OCI-LY3 (cell line): ENCODE measurements around the gene TTC39A.

Experiments
- H2AFZ ChIP-seq: fragments of 200-600, 300-600 bp; shearing (Covaris generic); 2 replicates; pipeline ENCODE4 v1.6.0; 2014; ENCODE audit warnings: antibody characterized with exemption, low read depth, low read length
- H3K27ac ChIP-seq: fragments of 200-600, 300-600 bp; sonication (generic); 2 replicates; pipeline ENCODE4 v1.5.1; 2014; ENCODE audit warnings: mild to moderate bottlenecking, low read length, moderate library complexity, mixed read lengths
- H3K27me3 ChIP-seq: fragments of 200-600, 300-600 bp; sonication (generic); 2 replicates; pipeline ENCODE4 v1.6.1; 2014; ENCODE audit warnings: low read depth, low read length, mixed read lengths
- H3K36me3 ChIP-seq: fragments of 200-600, 300-600 bp; sonication (generic); replicated peaks from 2 replicates; pipeline ENCODE3; 2014; ENCODE audit warnings: low read depth, low read length, mixed read lengths
- H3K4me1 ChIP-seq: fragments of 300-600, 200-600 bp; sonication (generic); 2 replicates; pipeline ENCODE4 v1.6.1; 2014; ENCODE audit warnings: low read length, mixed read lengths
- H3K4me2 ChIP-seq: fragments of 200-600, 300-600 bp; sonication (generic); 2 replicates; pipeline ENCODE4 v1.6.1; 2014; ENCODE audit warnings: low read length, mixed read lengths
- H3K4me3 ChIP-seq: fragments of 300-600, 200-600 bp; sonication (generic); 2 replicates; pipeline ENCODE4 v1.5.1; 2014; ENCODE audit warnings: antibody characterized with exemption, mild to moderate bottlenecking, low read length, moderate library complexity
- H3K79me2 ChIP-seq: fragments of 300-600, 200-600 bp; shearing (Covaris generic); 2 replicates; pipeline ENCODE4 v1.6.1; 2014; ENCODE audit warnings: mild to moderate bottlenecking, low read length, mixed read lengths
- H3K9ac ChIP-seq: fragments of 300-600, 200-600 bp; shearing (Covaris generic); 2 replicates; pipeline ENCODE4 v1.6.0; 2014; ENCODE audit warnings: mild to moderate bottlenecking, low read length, moderate library complexity
- H3K9me3 ChIP-seq: fragments of 200-600, 300-600 bp; shearing (Covaris generic); 2 replicates; pipeline ENCODE4 v1.6.1; 2014; ENCODE audit warnings: low read length, mixed read lengths; ENCODE audit not compliant: insufficient read depth
- H4K20me1 ChIP-seq: fragments of 200-600, 300-600 bp; sonication (generic); 2 replicates; pipeline ENCODE4 v1.6.1; 2016; ENCODE audit warnings: low read length, mixed read lengths; ENCODE audit not compliant: insufficient read depth
- CTCF ChIP-seq: fragments of 200-600, 300-600 bp; sonication (generic); IDR thresholded peaks from 2 replicates; pipeline ENCODE4 v1.5.1; 2014; ENCODE audit warnings: antibody characterized with exemption, low read length, low read depth
- EZH2phosphoT487 ChIP-seq: fragments of 200-600 bp; shearing (Covaris generic); IDR thresholded peaks from 2 replicates; pipeline ENCODE4 v1.6.1; 2018; ENCODE audit warnings: antibody characterized with exemption, mixed run types, low read depth

TTC39A gene

DNA sequence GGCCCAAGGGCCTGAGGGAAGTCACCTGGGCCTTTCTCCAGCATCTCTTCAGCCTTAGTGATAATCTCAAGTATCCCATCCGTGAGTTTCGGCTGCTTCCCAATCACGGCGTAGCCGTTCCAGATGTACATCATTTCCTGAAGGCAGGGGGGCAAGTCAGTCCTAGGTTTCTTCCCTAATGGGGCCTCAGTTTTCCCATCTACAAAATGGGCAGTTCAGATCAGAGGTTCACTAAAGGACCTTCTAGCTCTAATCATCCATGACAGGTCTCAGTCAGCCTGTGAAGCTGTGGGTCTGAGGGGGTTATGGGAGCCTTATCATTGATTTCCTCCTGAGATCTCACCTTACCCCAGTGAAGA lies 39.9 kb downstream of the TTC39A start:
- Histone ChIP-seq H3K27ac (no peak overlapping the region), H3K9ac (no peak overlapping the region), H3K27me3 (no peaks in the 10 kb centered on the region), H3K4me1 (peaks cover under 1% of the 10 kb centered on the region), H3K4me3 (no peak overlapping the region), H2AFZ (no peak overlapping the region), H3K79me2 (no peaks in the 10 kb centered on the region), H3K4me2 (no peak overlapping the region), H3K36me3 (no peaks in the 10 kb centered on the region), H3K9me3 (no peaks in the 10 kb centered on the region), H4K20me1 (no peaks in the 10 kb centered on the region)
- TF ChIP-seq CTCF (no peak), EZH2phosphoT487 (no peak)

- TF ChIP-seq EZH2phosphoT487 (no peak), CTCF (no peak)
- H3K79me2 ChIP-seq = no peaks in the 10 kb centered on the region
- H4K20me1 ChIP-seq = no peaks in the 10 kb centered on the region; the same call in 1 of the 2 replicates
- no peaks in the 10 kb centered on the region for H3K27me3 ChIP-seq
- no peaks in the 10 kb centered on the region for H3K36me3 ChIP-seq
- H3K9me3 ChIP-seq = no peaks in the 10 kb centered on the region
- H3K4me2 ChIP-seq = no peak overlapping the region
- H3K4me1 ChIP-seq = peaks cover 6% of the 10 kb centered on the region
- no peak overlapping the region for H2AFZ ChIP-seq
- H3K9ac ChIP-seq = no peak overlapping the region
- H3K27ac ChIP-seq = no peak overlapping the region
- no peak overlapping the region for H3K4me3 ChIP-seq
Observed at GRCh38 chr1:51289676-51290488, 40.5 kb downstream of the TTC39A start.

GRCh38 chr1:51288578-51288977 lies 41.8 kb downstream of the TTC39A start:
- H4K20me1 ChIP-seq = no peaks in the 10 kb centered on the region; the same call in 1 of the 2 replicates
- H3K36me3 ChIP-seq = no peaks in the 10 kb centered on the region
- H3K9ac ChIP-seq = no peak overlapping the region
- TF ChIP-seq EZH2phosphoT487 (no peak), CTCF (no peak)
- no peaks in the 10 kb centered on the region for H3K27me3 ChIP-seq
- peaks cover 19% of the 10 kb centered on the region for H3K4me1 ChIP-seq
- H3K4me3 ChIP-seq = no peak overlapping the region
- no peak overlapping the region for H3K4me2 ChIP-seq
- H3K27ac ChIP-seq = no peak overlapping the region
- H3K9me3 ChIP-seq = no peaks in the 10 kb centered on the region
- H2AFZ ChIP-seq = no peak overlapping the region
- H3K79me2 ChIP-seq = no peaks in the 10 kb centered on the region

- H3K9ac ChIP-seq = no peak overlapping the region
- no peaks in the 10 kb centered on the region for H3K9me3 ChIP-seq
- H3K27me3 ChIP-seq = no peaks in the 10 kb centered on the region
- TF ChIP-seq CTCF (no peak), EZH2phosphoT487 (no peak)
- no peaks in the 10 kb centered on the region for H3K79me2 ChIP-seq
- H3K4me1 ChIP-seq = peaks cover 23% of the 10 kb centered on the region
- no peak overlapping the region for H3K4me3 ChIP-seq
- H3K27ac ChIP-seq = no peak overlapping the region
- no peaks in the 10 kb centered on the region for H3K36me3 ChIP-seq
- H3K4me2 ChIP-seq = no peak overlapping the region
- no peak overlapping the region for H2AFZ ChIP-seq
- H4K20me1 ChIP-seq = no peaks in the 10 kb centered on the region; the same call in 1 of the 2 replicates
Observed at GRCh38 chr1:51287966-51288365, 42.4 kb downstream of the TTC39A start.
